Measurements from ENCODE around the gene SLC35F2. TPM values are rescaled to one million over a fixed set of nuclear protein-coding genes. Genes with fewer than 3 reads are reported as not detected.
"Not testable (repeated sequence)": the region's sequence is repeated elsewhere in the genome, so short reads cannot be mapped to it uniquely, and the experiment has no call there.

The SLC35F2 gene
- total RNA-seq, 1 donor: 9.9 TPM

DNA sequence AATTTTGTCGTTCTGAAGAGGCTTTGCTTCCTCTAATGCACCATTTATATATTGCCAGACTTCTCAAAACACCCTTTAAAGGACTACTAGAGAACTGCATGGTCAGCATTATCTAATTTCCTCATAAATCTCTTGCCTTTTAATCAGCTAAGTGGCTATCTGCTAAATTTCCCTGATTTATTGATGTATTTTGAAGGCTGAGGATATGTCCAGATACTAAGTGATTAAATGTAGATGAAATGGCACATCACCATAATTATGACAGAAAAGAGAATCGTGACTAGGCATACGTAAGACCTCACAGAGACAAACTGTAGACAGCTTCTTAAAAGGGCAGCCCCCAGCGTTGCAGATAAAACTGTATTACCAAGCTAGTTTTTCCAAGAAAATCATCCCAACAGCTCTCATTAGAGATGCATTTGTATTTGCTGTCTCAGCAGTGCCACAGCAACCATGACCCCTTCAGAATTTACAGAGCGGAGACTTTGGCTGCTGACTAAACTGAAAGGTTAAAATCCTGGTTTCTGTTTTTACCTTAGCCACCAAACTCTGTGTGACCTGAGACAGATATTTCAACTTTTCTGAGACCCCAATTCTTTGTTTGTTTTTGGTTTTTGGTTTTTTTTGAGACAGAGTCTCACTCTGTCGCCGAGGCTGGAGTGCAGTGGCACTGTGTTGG lies 79.6 kb downstream of the SLC35F2 start:
- TF ChIP-seq, protein P1, sequence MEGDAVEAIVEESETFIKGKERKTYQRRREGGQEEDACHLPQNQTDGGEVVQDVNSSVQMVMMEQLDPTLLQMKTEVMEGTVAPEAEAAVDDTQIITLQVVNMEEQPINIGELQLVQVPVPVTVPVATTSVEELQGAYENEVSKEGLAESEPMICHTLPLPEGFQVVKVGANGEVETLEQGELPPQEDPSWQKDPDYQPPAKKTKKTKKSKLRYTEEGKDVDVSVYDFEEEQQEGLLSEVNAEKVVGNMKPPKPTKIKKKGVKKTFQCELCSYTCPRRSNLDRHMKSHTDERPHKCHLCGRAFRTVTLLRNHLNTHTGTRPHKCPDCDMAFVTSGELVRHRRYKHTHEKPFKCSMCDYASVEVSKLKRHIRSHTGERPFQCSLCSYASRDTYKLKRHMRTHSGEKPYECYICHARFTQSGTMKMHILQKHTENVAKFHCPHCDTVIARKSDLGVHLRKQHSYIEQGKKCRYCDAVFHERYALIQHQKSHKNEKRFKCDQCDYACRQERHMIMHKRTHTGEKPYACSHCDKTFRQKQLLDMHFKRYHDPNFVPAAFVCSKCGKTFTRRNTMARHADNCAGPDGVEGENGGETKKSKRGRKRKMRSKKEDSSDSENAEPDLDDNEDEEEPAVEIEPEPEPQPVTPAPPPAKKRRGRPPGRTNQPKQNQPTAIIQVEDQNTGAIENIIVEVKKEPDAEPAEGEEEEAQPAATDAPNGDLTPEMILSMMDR (IDR thresholded peaks at IDR 0.05; ENCODE audit: insufficient read depth, low read length): no peak
- no peak for DNase-seq (ENCODE audit: low read depth)

DNA sequence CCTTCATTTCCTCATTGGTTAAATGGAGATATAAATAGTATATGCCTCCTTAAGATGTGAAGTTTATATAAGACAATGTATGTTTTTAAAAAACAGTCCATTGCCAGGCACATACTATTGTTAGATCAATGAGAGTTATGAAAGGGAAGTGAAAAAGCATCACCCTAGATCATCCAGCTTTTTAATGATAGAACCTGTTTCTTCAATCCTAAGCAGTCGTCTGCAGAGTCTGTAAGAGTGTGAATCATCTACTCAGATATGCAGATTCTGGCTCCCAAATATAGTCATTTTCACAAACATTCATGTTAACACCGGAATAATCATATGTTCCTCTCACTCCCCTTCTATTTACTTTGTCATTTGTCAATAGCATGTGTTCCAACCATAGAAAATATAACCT lies 81.5 kb downstream of the SLC35F2 start:
- H3K4me3 ChIP-seq (ENCODE audit: low read depth, low read length): no peak overlapping the region
- no peak for DNase-seq (ENCODE audit: low read depth)
- TF ChIP-seq, protein P1 (IDR thresholded peaks at IDR 0.05; ENCODE audit: insufficient read depth, low read length): no peak

More for the DNA sequence above, 79.6 kb downstream of the SLC35F2 start:
- H3K4me3 ChIP-seq (ENCODE audit: low read depth, low read length): no peak overlapping the region

DNA sequence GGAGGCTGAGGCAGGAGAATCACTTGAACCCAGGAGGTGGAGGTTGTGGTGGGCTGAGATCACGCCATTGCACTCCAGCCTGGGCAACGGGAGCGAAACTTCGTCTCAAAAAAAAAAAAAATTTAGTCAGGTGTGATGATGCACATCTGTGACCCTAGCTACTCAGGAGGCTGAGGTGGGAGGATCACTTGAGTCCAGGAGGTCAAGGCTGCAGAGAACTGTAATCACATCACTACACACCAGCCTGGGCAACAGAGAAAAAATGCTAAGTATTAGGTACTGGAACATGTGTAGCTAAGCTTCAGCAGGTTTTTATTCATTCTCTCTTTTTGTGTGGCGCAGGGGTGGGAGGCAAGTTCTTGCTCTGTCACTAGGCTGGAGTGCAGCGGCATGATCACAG lies 82.5 kb downstream of the SLC35F2 start:
- H3K4me3 ChIP-seq (ENCODE audit: low read depth, low read length): no peak overlapping the region
- DNase-seq (ENCODE audit: low read depth): no peak
- TF ChIP-seq, protein P1 (IDR thresholded peaks at IDR 0.05; ENCODE audit: insufficient read depth, low read length): no peak

DNA sequence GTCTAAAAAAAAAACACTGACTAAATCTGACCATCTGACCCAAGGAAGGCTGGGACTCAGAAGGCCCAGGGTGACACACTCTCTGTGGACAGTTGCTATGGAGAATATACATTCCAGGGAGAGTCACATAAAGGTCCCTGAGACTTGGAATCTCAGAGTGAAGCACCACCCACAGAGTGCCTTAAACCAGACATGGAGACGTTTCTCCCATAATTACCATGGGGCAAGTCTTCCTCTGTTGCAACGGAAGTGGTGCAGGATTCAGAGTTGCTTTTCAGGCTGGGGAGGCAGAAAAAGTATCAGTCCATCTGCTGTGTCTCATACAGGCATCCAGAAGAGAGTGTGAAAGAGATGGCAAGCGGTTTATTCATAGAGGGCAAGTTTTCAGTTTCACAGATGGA lies 88.0 kb downstream of the SLC35F2 start:
- no peak overlapping the region for H3K4me3 ChIP-seq (ENCODE audit: low read depth, low read length)
- no peak for DNase-seq (ENCODE audit: low read depth)
- TF ChIP-seq, protein P1 (IDR thresholded peaks at IDR 0.05; ENCODE audit: insufficient read depth, low read length): no peak

DNA sequence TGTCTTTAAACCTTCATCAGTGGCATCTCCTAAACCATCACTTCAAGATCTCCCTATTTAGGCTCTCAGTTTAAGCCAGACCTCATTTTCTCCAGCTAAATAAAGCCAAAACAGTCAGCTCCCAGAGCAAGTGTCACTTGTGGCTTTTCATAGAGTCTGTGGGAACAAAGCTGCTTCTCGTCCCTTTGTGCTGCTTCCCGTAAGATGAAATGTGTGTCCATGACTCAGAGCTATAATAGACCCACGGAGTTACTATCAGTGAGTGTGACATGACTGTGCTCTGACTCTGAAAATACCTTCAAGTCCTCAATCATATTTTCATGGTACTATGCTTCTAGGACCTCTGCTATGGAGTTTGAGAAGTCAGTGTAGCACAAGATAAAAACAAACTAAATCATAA lies 89.4 kb downstream of the SLC35F2 start:
- no peak overlapping the region for H3K4me3 ChIP-seq (ENCODE audit: low read depth, low read length)
- TF ChIP-seq, protein P1 (IDR thresholded peaks at IDR 0.05; ENCODE audit: insufficient read depth, low read length): no peak
- DNase-seq (ENCODE audit: low read depth): peak; percentile 44

DNA sequence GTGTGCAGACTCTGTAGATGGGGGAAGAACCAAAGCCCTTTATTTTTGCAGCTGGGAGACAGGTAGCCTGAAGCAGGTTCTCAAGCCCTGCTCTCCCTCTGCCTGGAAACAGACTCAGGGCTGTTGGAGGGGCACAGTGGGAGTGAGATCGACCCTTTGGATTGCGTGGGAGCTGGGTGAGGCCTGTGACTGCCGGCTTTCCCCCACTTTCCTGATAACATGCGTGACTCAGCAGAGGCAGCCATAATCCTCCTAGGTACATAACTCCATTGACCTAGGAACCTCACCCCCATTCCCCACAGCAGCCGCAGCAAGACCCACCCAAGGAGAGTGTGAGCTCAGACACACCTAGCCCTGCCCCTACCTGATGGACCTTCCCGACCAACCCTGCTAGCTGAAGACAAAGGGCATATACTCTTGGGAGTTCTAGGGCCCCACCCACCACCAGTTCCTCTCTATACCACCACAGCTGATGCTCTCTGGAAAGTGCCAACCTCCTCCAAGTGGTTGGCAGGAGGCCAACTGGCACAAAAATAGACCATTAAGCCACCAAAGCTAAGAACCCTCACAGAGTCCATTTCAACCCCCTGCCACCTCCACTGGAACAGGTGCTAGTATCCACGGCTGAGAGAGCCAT lies 99.8 kb downstream of the SLC35F2 start:
- DNase-seq (ENCODE audit: low read depth): not testable (repeated sequence)

DNA sequence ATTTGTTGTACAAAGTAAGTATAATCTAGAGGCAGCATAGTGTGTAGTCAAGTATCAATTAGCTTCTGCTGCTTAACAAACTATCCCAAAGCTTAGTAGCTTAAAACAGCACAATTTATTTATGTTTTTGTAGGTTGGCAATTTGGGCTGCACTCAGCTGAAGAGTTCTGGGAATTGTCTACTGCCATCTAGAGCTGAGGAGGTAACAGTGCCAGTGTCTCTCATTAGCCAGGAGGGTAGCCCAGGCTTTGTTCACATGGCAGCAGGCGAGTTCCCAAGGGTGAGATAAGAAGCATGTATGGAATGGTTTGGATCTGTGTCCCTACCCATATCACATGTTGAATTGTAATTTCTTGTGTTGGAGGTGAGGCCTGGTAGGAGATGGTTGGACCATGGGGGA lies 100.9 kb downstream of the SLC35F2 start:
- no peak overlapping the region for H3K4me3 ChIP-seq (ENCODE audit: low read depth, low read length)
- DNase-seq (ENCODE audit: low read depth): no peak
- TF ChIP-seq, protein P1 (IDR thresholded peaks at IDR 0.05; ENCODE audit: insufficient read depth, low read length): no peak

More for the DNA sequence above, 99.8 kb downstream of the SLC35F2 start:
- H3K4me3 ChIP-seq (ENCODE audit: low read depth, low read length): not testable (repeated sequence)

All from fibroblast of the aortic adventitia (primary cell).